ENCODE results near the gene ATOSB.

GRCh38 chr9:35158501-35159280 lies 43.0 kb upstream of the ATOSB start:
- TF ChIP-seq CTCF (IDR thresholded peaks at IDR 0.05) (no peak), POLR2A (IDR thresholded peaks at IDR 0.05) (no peak)

All from thyroid gland (tissue), 4 donors.